ENCODE results near the gene CFHR5. TPM values are rescaled to one million over a fixed set of nuclear protein-coding genes. Genes with fewer than 3 reads are reported as not detected.

CFHR5 gene
- total RNA-seq, 1 experiment from 2014 or later, result not detected

DNA sequence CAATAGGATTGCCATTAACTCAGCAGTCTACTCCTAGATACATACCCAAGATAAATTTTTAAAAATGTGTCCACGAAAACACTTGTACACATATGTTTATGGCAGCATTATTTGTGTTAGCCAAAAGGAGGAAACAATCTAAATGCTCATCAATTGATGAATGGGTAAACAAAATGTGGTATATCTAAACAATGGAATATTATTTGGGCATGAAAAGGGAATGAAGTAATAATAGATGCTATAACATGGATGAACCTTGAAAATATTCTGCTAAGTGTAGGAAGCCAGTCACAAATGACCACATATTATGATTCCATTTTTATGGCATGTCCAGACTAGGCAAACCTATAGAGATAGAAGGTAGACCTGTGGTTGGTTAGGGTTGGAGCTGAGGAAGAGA lies 34.3 kb downstream of the CFHR5 start:
- TF ChIP-seq, protein P1, sequence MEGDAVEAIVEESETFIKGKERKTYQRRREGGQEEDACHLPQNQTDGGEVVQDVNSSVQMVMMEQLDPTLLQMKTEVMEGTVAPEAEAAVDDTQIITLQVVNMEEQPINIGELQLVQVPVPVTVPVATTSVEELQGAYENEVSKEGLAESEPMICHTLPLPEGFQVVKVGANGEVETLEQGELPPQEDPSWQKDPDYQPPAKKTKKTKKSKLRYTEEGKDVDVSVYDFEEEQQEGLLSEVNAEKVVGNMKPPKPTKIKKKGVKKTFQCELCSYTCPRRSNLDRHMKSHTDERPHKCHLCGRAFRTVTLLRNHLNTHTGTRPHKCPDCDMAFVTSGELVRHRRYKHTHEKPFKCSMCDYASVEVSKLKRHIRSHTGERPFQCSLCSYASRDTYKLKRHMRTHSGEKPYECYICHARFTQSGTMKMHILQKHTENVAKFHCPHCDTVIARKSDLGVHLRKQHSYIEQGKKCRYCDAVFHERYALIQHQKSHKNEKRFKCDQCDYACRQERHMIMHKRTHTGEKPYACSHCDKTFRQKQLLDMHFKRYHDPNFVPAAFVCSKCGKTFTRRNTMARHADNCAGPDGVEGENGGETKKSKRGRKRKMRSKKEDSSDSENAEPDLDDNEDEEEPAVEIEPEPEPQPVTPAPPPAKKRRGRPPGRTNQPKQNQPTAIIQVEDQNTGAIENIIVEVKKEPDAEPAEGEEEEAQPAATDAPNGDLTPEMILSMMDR (IDR thresholded peaks at IDR 0.05; ENCODE audit: unreplicated experiment), result no peak
- Mint-ChIP-seq H3K27me3 (ENCODE audit: unreplicated experiment) (no peaks in the 10 kb centered on the region), H3K36me3 (ENCODE audit: insufficient read depth, unreplicated experiment) (no peaks in the 10 kb centered on the region), H3K9me3 (ENCODE audit: low read depth, unreplicated experiment) (peaks cover 2% of the 10 kb centered on the region), H3K4me3 (ENCODE audit: low read depth, unreplicated experiment) (no peak overlapping the region), H3K27ac (ENCODE audit: unreplicated experiment) (no peak overlapping the region), H3K4me1 (ENCODE audit: low read depth, unreplicated experiment) (no peaks in the 10 kb centered on the region)
- BruUV-seq (replicated peaks), result no TSS peak
- intact Hi-C loops (cut with micrococcal nuclease; ENCODE audit: unreplicated experiment), result no loop called here
- CTCF ChIA-PET, result no interaction called here
- DNase-seq, result no peak

DNA sequence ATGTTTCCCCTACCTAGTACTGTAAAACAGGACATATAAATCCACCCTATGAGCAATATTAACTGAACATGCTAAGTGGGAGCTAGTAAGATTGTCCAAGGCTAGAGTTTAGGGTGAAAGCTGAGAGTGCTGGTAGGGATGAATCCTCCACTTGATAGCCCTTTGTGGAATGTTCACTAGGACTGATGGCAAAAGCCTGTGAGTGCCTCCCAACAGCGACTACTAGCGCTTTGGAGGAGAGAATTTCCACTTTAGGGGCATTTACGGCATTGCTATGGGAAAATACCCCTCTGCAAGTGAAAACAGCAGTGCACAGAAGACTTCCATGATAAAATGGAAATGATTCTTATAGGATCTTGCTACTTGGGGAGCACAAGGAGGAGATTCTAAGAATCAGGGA lies 35.9 kb downstream of the CFHR5 start:
- no peak for DNase-seq
- no peaks in the 10 kb centered on the region for H3K4me1 Mint-ChIP-seq (ENCODE audit: low read depth, unreplicated experiment)
- no peaks in the 10 kb centered on the region for H3K36me3 Mint-ChIP-seq (ENCODE audit: insufficient read depth, unreplicated experiment)
- BruUV-seq (replicated peaks), result no TSS peak
- H3K27me3 Mint-ChIP-seq (ENCODE audit: unreplicated experiment), result no peaks in the 10 kb centered on the region
- intact Hi-C loops (cut with micrococcal nuclease; ENCODE audit: unreplicated experiment), result no loop called here
- no peak overlapping the region for H3K4me3 Mint-ChIP-seq (ENCODE audit: low read depth, unreplicated experiment)
- H3K27ac Mint-ChIP-seq (ENCODE audit: unreplicated experiment), result no peak overlapping the region
- peaks cover 2% of the 10 kb centered on the region for H3K9me3 Mint-ChIP-seq (ENCODE audit: low read depth, unreplicated experiment)
- CTCF ChIA-PET, result no interaction called here
- TF ChIP-seq, protein P1 (IDR thresholded peaks at IDR 0.05; ENCODE audit: unreplicated experiment), result no peak

DNA sequence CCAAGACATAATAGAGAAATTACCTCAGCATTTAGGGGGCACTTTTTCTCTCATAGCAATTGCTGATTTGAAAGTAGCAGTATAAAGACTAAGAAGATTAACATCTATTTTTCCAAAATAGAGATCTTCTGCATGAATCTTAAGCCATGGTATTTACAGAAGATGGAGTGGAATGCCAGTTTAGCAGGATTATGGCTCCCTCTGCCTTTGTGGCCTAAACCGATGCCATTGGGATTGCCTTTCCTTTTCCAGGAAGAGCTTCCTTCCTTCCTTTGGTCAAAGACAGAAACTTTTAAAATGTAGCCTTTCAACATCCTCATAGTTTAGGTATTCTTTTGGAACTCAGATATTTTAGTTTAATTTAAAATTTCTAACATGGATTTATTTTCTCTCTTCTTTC lies 39.4 kb downstream of the CFHR5 start:
- TF ChIP-seq, protein P1 (IDR thresholded peaks at IDR 0.05; ENCODE audit: unreplicated experiment), result no peak
- Mint-ChIP-seq H3K4me3 (ENCODE audit: low read depth, unreplicated experiment) (no peak overlapping the region), H3K4me1 (ENCODE audit: low read depth, unreplicated experiment) (no peaks in the 10 kb centered on the region), H3K36me3 (ENCODE audit: insufficient read depth, unreplicated experiment) (no peaks in the 10 kb centered on the region), H3K9me3 (ENCODE audit: low read depth, unreplicated experiment) (no peaks in the 10 kb centered on the region), H3K27ac (ENCODE audit: unreplicated experiment) (no peak overlapping the region), H3K27me3 (ENCODE audit: unreplicated experiment) (no peaks in the 10 kb centered on the region)
- intact Hi-C loops (cut with micrococcal nuclease; ENCODE audit: unreplicated experiment), result no loop called here
- CTCF ChIA-PET, result no interaction called here
- DNase-seq, result no peak
- no TSS peak for BruUV-seq (replicated peaks)

DNA sequence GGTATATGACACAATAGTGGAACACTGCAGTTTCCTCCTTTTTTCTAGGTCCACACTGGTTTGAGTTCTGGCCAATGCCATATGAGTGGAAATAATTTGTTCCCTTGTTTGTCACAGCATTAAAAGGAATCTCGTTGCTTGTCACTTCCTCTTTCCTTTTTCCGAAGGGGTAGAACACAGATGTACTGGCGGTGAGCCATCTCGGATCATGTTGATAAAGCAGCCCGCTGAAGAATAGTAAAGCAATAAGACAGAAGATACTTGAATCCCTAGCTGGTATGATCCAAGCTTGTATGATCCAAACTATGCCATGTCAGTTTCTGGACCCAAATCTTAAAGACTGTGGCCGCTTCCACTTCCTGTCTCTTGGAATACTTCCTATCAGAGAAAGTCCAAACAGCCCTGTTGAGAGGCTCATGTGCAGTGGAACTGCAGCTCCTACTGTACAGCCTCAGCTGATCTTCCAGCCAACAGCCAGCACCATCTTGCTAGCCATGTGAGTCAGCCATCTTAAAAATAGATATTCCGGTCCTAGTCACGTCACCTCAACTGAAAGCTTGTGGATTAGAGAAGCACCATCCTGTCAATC lies 40.3 kb downstream of the CFHR5 start:
- intact Hi-C loops (cut with micrococcal nuclease; ENCODE audit: unreplicated experiment), result no loop called here
- no peak overlapping the region for H3K4me3 Mint-ChIP-seq (ENCODE audit: low read depth, unreplicated experiment)
- H3K4me1 Mint-ChIP-seq (ENCODE audit: low read depth, unreplicated experiment), result no peaks in the 10 kb centered on the region
- CTCF ChIA-PET, result no interaction called here
- H3K9me3 Mint-ChIP-seq (ENCODE audit: low read depth, unreplicated experiment), result no peaks in the 10 kb centered on the region
- H3K27me3 Mint-ChIP-seq (ENCODE audit: unreplicated experiment), result no peaks in the 10 kb centered on the region
- DNase-seq, result no peak
- TF ChIP-seq, protein P1 (IDR thresholded peaks at IDR 0.05; ENCODE audit: unreplicated experiment), result no peak
- no TSS peak for BruUV-seq (replicated peaks)
- H3K27ac Mint-ChIP-seq (ENCODE audit: unreplicated experiment), result no peak overlapping the region
- H3K36me3 Mint-ChIP-seq (ENCODE audit: insufficient read depth, unreplicated experiment), result no peaks in the 10 kb centered on the region
